ENCODE measurements around the gene LHFPL2. TPM values are rescaled to one million over a fixed set of nuclear protein-coding genes. Genes with fewer than 3 reads are reported as not detected.
A peak's percentile ranks its signal among the peaks of the same experiment; 100 is the strongest.

Gene LHFPL2
- total and polyA plus RNA-seq, 9 of the 15 experiments (the other 6 are each of a cell fraction or from before 2014, with no cell fraction given) = 1.0 to 6.6 (median 4.6) TPM

GRCh38 chr5:78597068-78597973 is 51.3 kb downstream of the LHFPL2 start (continued):
- TF ChIP-seq IRF1 (CRISPR knock-in tag; IDR thresholded peaks at IDR 0.05; ENCODE audit: borderline replicate concordance) = no peak
- TF ChIP-seq SMARCA4 (IDR thresholded peaks at IDR 0.05) = peak; percentile 39; the same call in 1 of the 2 replicates
- TF ChIP-seq ARID1B (IDR thresholded peaks at IDR 0.05) = peak; percentile 47; the same call in 1 of the 2 replicates
- peak; percentile 20; the same call in 1 of the 2 replicates for TF ChIP-seq KHSRP (IDR thresholded peaks at IDR 0.05)
- TF ChIP-seq FOSL1 (tag; conservative IDR thresholded peaks at IDR 0.05) = peak; percentile 87
- TF ChIP-seq HINFP (tag; conservative IDR thresholded peaks at IDR 0.05; ENCODE audit: low read depth) = 0 out of 2 replicates have a peak, but pooled peaks have one; percentile 3
- TF ChIP-seq ESRRB (CRISPR knock-in tag; IDR thresholded peaks at IDR 0.05; ENCODE audit: borderline replicate concordance) = no peak
- TF ChIP-seq ZNF316 (IDR thresholded peaks at IDR 0.05) = peak; percentile 33; the same call in 1 of the 2 replicates
- TF ChIP-seq GABPA (tag; conservative IDR thresholded peaks at IDR 0.05; ENCODE audit: low read depth) = peak; percentile 47; the same call in 1 of the 2 replicates
- peak; percentile 76 for TF ChIP-seq ZBTB12 (CRISPR knock-in tag; IDR thresholded peaks at IDR 0.05)
- TF ChIP-seq SMARCE1 (IDR thresholded peaks at IDR 0.05) = peak; percentile 44; the same call in 1 of the 2 replicates
- no peak for TF ChIP-seq ZNF124 (CRISPR knock-in tag; IDR thresholded peaks at IDR 0.05)
- peak; percentile 78; the same call in 1 of the 2 replicates for TF ChIP-seq BACH1 (tag; IDR thresholded peaks at IDR 0.05)
- TF ChIP-seq SIN3B (IDR thresholded peaks at IDR 0.05; ENCODE audit: low read depth) = no peak

Measured in K562 (cell line).